NCI-H128 (cell line): ENCODE measurements around the gene PPFIBP2.

ENCODE experiments used
- DNase-seq: peaks from one replicate; lab custom pipeline; 2025; ENCODE audit not compliant: unreplicated experiment; lab: John Stamatoyannopoulos, UW

Gene PPFIBP2

GRCh38 chr11:7513234-7514098, at the start of gene PPFIBP2:
PPFIBP2 (plus strand) TSS chr11:7513999; CDS start chr11:7549476, 35,477 bp downstream.
- DNase-seq: no peak

- DNase-seq: no peak
Observed at GRCh38 chr11:7467652-7468051, 46.1 kb upstream of the PPFIBP2 start.

- DNase-seq: no peak
Observed at GRCh38 chr11:7469351-7469865, 44.4 kb upstream of the PPFIBP2 start.

- DNase-seq: no peak
Observed at GRCh38 chr11:7471071-7471470, 42.7 kb upstream of the PPFIBP2 start.

GRCh38 chr11:7473717-7474116, 40.1 kb upstream of the PPFIBP2 start:
- no peak for DNase-seq

- no peak for DNase-seq
Observed at GRCh38 chr11:7480113-7480512, 33.7 kb upstream of the PPFIBP2 start.

GRCh38 chr11:7484131-7484530, 29.7 kb upstream of the PPFIBP2 start:
- DNase-seq: no peak

- DNase-seq: no peak
Observed at GRCh38 chr11:7484645-7485044, 29.2 kb upstream of the PPFIBP2 start.

- no peak for DNase-seq
Observed at GRCh38 chr11:7485186-7486097, 28.4 kb upstream of the PPFIBP2 start, which contains the start of gene OLFML1. OLFML1 (plus strand) TSS chr11:7485506; CDS start chr11:7485876, 370 bp downstream.

GRCh38 chr11:7486098-7486780, 27.6 kb upstream of the PPFIBP2 start:
- DNase-seq: no peak

- no peak for DNase-seq
Observed at GRCh38 chr11:7486781-7487140, 27.0 kb upstream of the PPFIBP2 start.

- no peak for DNase-seq
Observed at GRCh38 chr11:7487360-7487759, 26.4 kb upstream of the PPFIBP2 start.

- DNase-seq: no peak
Observed at GRCh38 chr11:7488681-7489080, 25.1 kb upstream of the PPFIBP2 start.

GRCh38 chr11:7489376-7489775, 24.4 kb upstream of the PPFIBP2 start:
- DNase-seq: no peak

GRCh38 chr11:7490054-7490453, 23.7 kb upstream of the PPFIBP2 start:
- no peak for DNase-seq

- DNase-seq: no peak
Observed at GRCh38 chr11:7490535-7490934, 23.3 kb upstream of the PPFIBP2 start.

- DNase-seq: no peak
Observed at GRCh38 chr11:7492253-7492652, 21.5 kb upstream of the PPFIBP2 start.

GRCh38 chr11:7493670-7494069, 20.1 kb upstream of the PPFIBP2 start:
- DNase-seq: no peak

GRCh38 chr11:7494086-7494745, 19.6 kb upstream of the PPFIBP2 start:
- no peak for DNase-seq

GRCh38 chr11:7495882-7496551, 17.8 kb upstream of the PPFIBP2 start:
- no peak for DNase-seq
